PFSK-1 (cell line): ENCODE data around the gene CACNA1C.

ENCODE experiments used
- FOXP2 ChIP-seq: optimal IDR thresholded peaks from 2 replicates; pipeline ENCODE3; 2011; ENCODE audit warnings: borderline replicate concordance, control low read depth, inconsistent platforms; ENCODE audit not compliant: insufficient read depth; ENCODE audit errors: extremely low read length, extremely low read depth
- POLR2AphosphoS5 ChIP-seq: IDR thresholded peaks from 2 replicates; pipeline ENCODE4 v1.6.1; 2012; ENCODE audit warnings: low read depth, mild to moderate bottlenecking, control low read depth, low read length, moderate library complexity
- REST ChIP-seq, 2 experiments: IDR thresholded peaks; 2 replicates each; pipeline versions ENCODE4 v1.6.1 to v1.8.0; 2011 to 2012; ENCODE audit warnings: low read depth in 2 of 2, low read length in 2 of 2, control low read depth in 1 of 2, inconsistent platforms in 1 of 2, mild to moderate bottlenecking in 1 of 2, moderate library complexity in 1 of 2; ENCODE audit not compliant: insufficient read depth in 1 of 2
- SIN3A ChIP-seq: IDR thresholded peaks from 2 replicates; pipeline ENCODE4 v1.6.1; 2012; ENCODE audit warnings: mild to moderate bottlenecking, low read length, moderate library complexity, borderline replicate concordance; ENCODE audit not compliant: insufficient read depth
- TAF1 ChIP-seq: IDR thresholded peaks from 2 replicates; pipeline ENCODE4 v1.6.1; 2012; ENCODE audit warnings: low read length, control low read depth, borderline replicate concordance; ENCODE audit not compliant: insufficient read depth

DNA sequence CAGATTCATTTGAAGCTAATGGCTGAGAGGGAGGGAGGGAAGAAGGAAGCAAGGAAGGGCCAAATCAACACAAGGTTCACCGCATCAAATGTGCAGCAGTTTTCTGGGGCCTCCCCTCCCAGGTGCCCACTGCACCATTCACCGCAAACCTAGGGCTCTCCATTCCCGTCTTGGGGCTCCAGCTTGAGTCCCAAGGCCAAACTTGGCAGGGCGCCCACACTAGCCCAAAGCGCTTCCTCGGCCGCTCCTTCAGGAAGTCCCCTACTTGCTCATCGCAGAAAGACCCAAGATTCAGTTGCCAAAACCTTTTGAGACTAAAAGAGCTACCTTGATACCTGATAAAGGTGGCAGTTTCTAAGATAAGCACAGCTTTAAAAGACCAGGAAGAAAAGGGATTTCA lies 601.5 kb downstream of the CACNA1C start:
- TF ChIP-seq POLR2AphosphoS5: no peak
- no peak for TF ChIP-seq TAF1
- no peak for TF ChIP-seq FOXP2
- TF ChIP-seq REST (IDR thresholded peaks at IDR 0.05; ENCODE audit: insufficient read depth in 1 of 2, low read depth in 2 of 2, low read length in 2 of 2): no peak
- TF ChIP-seq SIN3A: no peak
